ENCODE measurements around the gene TRIP12.
"Not testable (repeated sequence)": the region's sequence is repeated elsewhere in the genome, so short reads cannot be mapped to it uniquely, and the experiment has no call there.

Gene TRIP12

GRCh38 chr2:229849073-229849472 lies 72.7 kb downstream of the TRIP12 start:
- Histone ChIP-seq H3K27me3 (ENCODE audit: insufficient read depth, insufficient read length) (no peaks in the 10 kb centered on the region), H3K36me3 (ENCODE audit: insufficient read depth, insufficient read length, low read length) (peaks cover 50% of the 10 kb centered on the region), H3K9me3 (ENCODE audit: insufficient read depth, low read length) (peaks cover 17% of the 10 kb centered on the region; the same call in 1 of the 2 replicates), H3K4me3 (ENCODE audit: insufficient read length, low read depth) (no peak overlapping the region), H3K9ac (ENCODE audit: insufficient read length, low read depth) (no peak overlapping the region), H3K4me1 (ENCODE audit: insufficient read depth, insufficient read length) (no peaks in the 10 kb centered on the region)
- DNase-seq (ENCODE audit: low read depth, low spot score), result no peak
- TF ChIP-seq SUZ12 (IDR thresholded peaks at IDR 0.05; ENCODE audit: extremely low read depth, insufficient read depth, insufficient read length) (no peak), ZNF274 (IDR thresholded peaks at IDR 0.05; ENCODE audit: low read depth, low read length) (no peak), YY1 (IDR thresholded peaks at IDR 0.05; ENCODE audit: insufficient read depth, insufficient read length) (no peak)

GRCh38 chr2:229843613-229844012 lies 78.2 kb downstream of the TRIP12 start:
- no peak overlapping the region for H3K4me3 ChIP-seq (ENCODE audit: insufficient read length, low read depth)
- H3K4me1 ChIP-seq (ENCODE audit: insufficient read depth, insufficient read length), result no peaks in the 10 kb centered on the region
- no peaks in the 10 kb centered on the region for H3K9me3 ChIP-seq (ENCODE audit: insufficient read depth, low read length)
- no peak overlapping the region for H3K9ac ChIP-seq (ENCODE audit: insufficient read length, low read depth)
- DNase-seq (ENCODE audit: low read depth, low spot score), result no peak
- H3K36me3 ChIP-seq (ENCODE audit: insufficient read depth, insufficient read length, low read length), result peaks cover 60% of the 10 kb centered on the region
- H3K27me3 ChIP-seq (ENCODE audit: insufficient read depth, insufficient read length), result no peaks in the 10 kb centered on the region
- no peak for TF ChIP-seq SUZ12 (IDR thresholded peaks at IDR 0.05; ENCODE audit: extremely low read depth, insufficient read depth, insufficient read length)
- TF ChIP-seq ZNF274 (IDR thresholded peaks at IDR 0.05; ENCODE audit: low read depth, low read length), result no peak
- no peak for TF ChIP-seq YY1 (IDR thresholded peaks at IDR 0.05; ENCODE audit: insufficient read depth, insufficient read length)

GRCh38 chr2:229838729-229839128 lies 83.1 kb downstream of the TRIP12 start:
- Histone ChIP-seq H3K4me1 (ENCODE audit: insufficient read depth, insufficient read length) (no peaks in the 10 kb centered on the region), H3K27me3 (ENCODE audit: insufficient read depth, insufficient read length) (no peaks in the 10 kb centered on the region), H3K9ac (ENCODE audit: insufficient read length, low read depth) (no peak overlapping the region), H3K9me3 (ENCODE audit: insufficient read depth, low read length) (no peaks in the 10 kb centered on the region), H3K4me3 (ENCODE audit: insufficient read length, low read depth) (no peak overlapping the region), H3K36me3 (ENCODE audit: insufficient read depth, insufficient read length, low read length) (peaks cover 58% of the 10 kb centered on the region)
- TF ChIP-seq YY1 (IDR thresholded peaks at IDR 0.05; ENCODE audit: insufficient read depth, insufficient read length) (no peak), SUZ12 (IDR thresholded peaks at IDR 0.05; ENCODE audit: extremely low read depth, insufficient read depth, insufficient read length) (no peak), ZNF274 (IDR thresholded peaks at IDR 0.05; ENCODE audit: low read depth, low read length) (no peak)
- DNase-seq (ENCODE audit: low read depth, low spot score), result no peak

- DNase-seq (ENCODE audit: low read depth, low spot score), result no peak
- Histone ChIP-seq H3K27me3 (ENCODE audit: insufficient read depth, insufficient read length) (no peaks in the 10 kb centered on the region), H3K9ac (ENCODE audit: insufficient read length, low read depth) (no peak overlapping the region), H3K4me1 (ENCODE audit: insufficient read depth, insufficient read length) (no peaks in the 10 kb centered on the region), H3K4me3 (ENCODE audit: insufficient read length, low read depth) (no peak overlapping the region), H3K9me3 (ENCODE audit: insufficient read depth, low read length) (no peaks in the 10 kb centered on the region), H3K36me3 (ENCODE audit: insufficient read depth, insufficient read length, low read length) (peaks cover 57% of the 10 kb centered on the region)
- no peak for TF ChIP-seq ZNF274 (IDR thresholded peaks at IDR 0.05; ENCODE audit: low read depth, low read length)
Observed at GRCh38 chr2:229836847-229837246, 85.0 kb downstream of the TRIP12 start.

- H3K4me1 ChIP-seq (ENCODE audit: insufficient read depth, insufficient read length), result no peaks in the 10 kb centered on the region
- DNase-seq (ENCODE audit: low read depth, low spot score), result no peak
- H3K36me3 ChIP-seq (ENCODE audit: insufficient read depth, insufficient read length, low read length), result peaks cover 58% of the 10 kb centered on the region
- H3K27me3 ChIP-seq (ENCODE audit: insufficient read depth, insufficient read length), result no peaks in the 10 kb centered on the region
- H3K4me3 ChIP-seq (ENCODE audit: insufficient read length, low read depth), result no peak overlapping the region
- no peak overlapping the region for H3K9ac ChIP-seq (ENCODE audit: insufficient read length, low read depth)
- TF ChIP-seq SUZ12 (IDR thresholded peaks at IDR 0.05; ENCODE audit: extremely low read depth, insufficient read depth, insufficient read length) (no peak), ZNF274 (IDR thresholded peaks at IDR 0.05; ENCODE audit: low read depth, low read length) (no peak), YY1 (IDR thresholded peaks at IDR 0.05; ENCODE audit: insufficient read depth, insufficient read length) (no peak)
- no peaks in the 10 kb centered on the region for H3K9me3 ChIP-seq (ENCODE audit: insufficient read depth, low read length)
Observed at GRCh38 chr2:229835596-229836283, 86.1 kb downstream of the TRIP12 start.

- H3K9ac ChIP-seq (ENCODE audit: insufficient read length, low read depth); H3K4me3 ChIP-seq (ENCODE audit: insufficient read length, low read depth); H3K4me1 ChIP-seq (ENCODE audit: insufficient read depth, insufficient read length); H3K9me3 ChIP-seq (ENCODE audit: insufficient read depth, low read length); H3K27me3 ChIP-seq (ENCODE audit: insufficient read depth, insufficient read length); DNase-seq (ENCODE audit: low read depth, low spot score): not testable (repeated sequence)
- peaks cover 59% of the 10 kb centered on the region for H3K36me3 ChIP-seq (ENCODE audit: insufficient read depth, insufficient read length, low read length)
Observed at GRCh38 chr2:229834368-229834767, 87.4 kb downstream of the TRIP12 start.

GRCh38 chr2:229832510-229832898 lies 89.3 kb downstream of the TRIP12 start:
- Histone ChIP-seq H3K4me1 (ENCODE audit: insufficient read depth, insufficient read length) (no peaks in the 10 kb centered on the region), H3K36me3 (ENCODE audit: insufficient read depth, insufficient read length, low read length) (peaks cover 65% of the 10 kb centered on the region), H3K9ac (ENCODE audit: insufficient read length, low read depth) (no peak overlapping the region), H3K27me3 (ENCODE audit: insufficient read depth, insufficient read length) (no peaks in the 10 kb centered on the region), H3K9me3 (ENCODE audit: insufficient read depth, low read length) (no peaks in the 10 kb centered on the region), H3K4me3 (ENCODE audit: insufficient read length, low read depth) (no peak overlapping the region)
- TF ChIP-seq ZNF274 (IDR thresholded peaks at IDR 0.05; ENCODE audit: low read depth, low read length), result no peak
- TF ChIP-seq YY1 (IDR thresholded peaks at IDR 0.05; ENCODE audit: insufficient read depth, insufficient read length), result no peak
- no peak for TF ChIP-seq SUZ12 (IDR thresholded peaks at IDR 0.05; ENCODE audit: extremely low read depth, insufficient read depth, insufficient read length)
- DNase-seq (ENCODE audit: low read depth, low spot score), result no peak
